CD14-positive monocyte (primary cell): Measurements from ENCODE around the gene ZNF827. TPM values are rescaled to one million over a fixed set of nuclear protein-coding genes. Genes with fewer than 3 reads are reported as not detected.

Experiments used
- DNase-seq, 3 donors: peaks; one replicate each; pipeline ENCODE4 v3.0.0-alpha.2; 2011 to 2022
- H2AFZ ChIP-seq: 2 replicates; pipeline ENCODE4 v1.6.0; 2012; ENCODE audit warnings: mild to moderate bottlenecking, low read depth, low read length, inconsistent platforms; ENCODE audit not compliant: insufficient read depth, poor library complexity, severe bottlenecking
- H3K27ac ChIP-seq, 2 donors: 1 replicate in 1 of 2; 2 replicates in 1 of 2; pipeline ENCODE4 v1.5.1; 2012 to 2013; ENCODE audit warnings: low read length in 2 of 2, control low read depth in 1 of 2, inconsistent platforms in 1 of 2, low read depth in 1 of 2, mild to moderate bottlenecking in 1 of 2
- H3K27me3 ChIP-seq, 2 donors: one replicate each; pipeline versions ENCODE4 v1.6.0 to v1.6.1; 2011 to 2013; ENCODE audit warnings: low read length in 2 of 2; ENCODE audit not compliant: control insufficient read depth in 2 of 2, insufficient read depth in 2 of 2
- H3K36me3 ChIP-seq, 2 donors: replicated peaks in 1 of 2; 1 replicate in 1 of 2; 2 replicates in 1 of 2; pipeline versions ENCODE4 v1.5.1 to v1.6.1; 2012 to 2013; ENCODE audit warnings: low read length in 2 of 2, control low read depth in 1 of 2, inconsistent platforms in 1 of 2, mild to moderate bottlenecking in 1 of 2; ENCODE audit not compliant: insufficient read depth in 2 of 2, control insufficient read depth in 1 of 2
- H3K4me1 ChIP-seq, 2 donors: 1 replicate in 1 of 2; 2 replicates in 1 of 2; pipeline versions ENCODE4 v1.5.1 to v1.6.1; 2012 to 2013; ENCODE audit warnings: low read length in 2 of 2, control low read depth in 1 of 2, inconsistent platforms in 1 of 2, mild to moderate bottlenecking in 1 of 2, moderate library complexity in 1 of 2; ENCODE audit not compliant: insufficient read depth in 2 of 2, control insufficient read depth in 1 of 2
- H3K4me2 ChIP-seq: replicated peaks from 2 replicates; pipeline ENCODE3; 2012; ENCODE audit warnings: low read length, moderate library complexity, mild to moderate bottlenecking; ENCODE audit not compliant: poor library complexity, severe bottlenecking; ENCODE audit errors: extremely low read depth
- H3K4me3 ChIP-seq, 3 experiments: fragments of 200-600 bp in 1 of 3; sonication (generic) in 1 of 3; replicated peaks in 1 of 3; 1 replicate in 2 of 3; 2 replicates in 1 of 3; pipeline ENCODE4 v1.5.1; 2011 to 2013; ENCODE audit warnings: low read length in 3 of 3, mild to moderate bottlenecking in 3 of 3, control low read depth in 2 of 3, low read depth in 2 of 3, inconsistent platforms in 1 of 3, moderate library complexity in 1 of 3
- H3K79me2 ChIP-seq: 2 replicates; pipeline ENCODE4 v1.6.0; 2012; ENCODE audit warnings: mild to moderate bottlenecking, control low read depth, inconsistent platforms, low read length, moderate library complexity; ENCODE audit not compliant: insufficient read depth
- H3K9ac ChIP-seq: 2 replicates; pipeline ENCODE4 v1.6.0; 2017; ENCODE audit warnings: low read length, mild to moderate bottlenecking; ENCODE audit not compliant: insufficient read depth, poor library complexity, severe bottlenecking
- H3K9me3 ChIP-seq, 2 donors: replicated peaks in 1 of 2; 1 replicate in 1 of 2; 2 replicates in 1 of 2; pipeline versions ENCODE4 v1.5.1 to v1.6.1; 2012 to 2013; ENCODE audit warnings: low read length in 2 of 2, control low read depth in 1 of 2; ENCODE audit not compliant: control insufficient read depth in 1 of 2, insufficient read depth in 1 of 2
- H4K20me1 ChIP-seq: 2 replicates; pipeline ENCODE4 v1.6.0; 2012; ENCODE audit warnings: mild to moderate bottlenecking, low read length, control low read depth, moderate library complexity; ENCODE audit not compliant: insufficient read depth
- H3K27ac Mint-ChIP-seq, 7 donors: one replicate each; pipeline ENCODE4 v1.8.0; 2020; ENCODE audit warnings: mild to moderate bottlenecking in 7 of 7, mixed read lengths in 7 of 7, moderate library complexity in 6 of 7, inconsistent platforms in 2 of 7
- H3K27me3 Mint-ChIP-seq, 3 donors: one replicate each; pipeline ENCODE4 v1.8.0; 2021 to 2022; ENCODE audit warnings: low read depth in 3 of 3, mild to moderate bottlenecking in 3 of 3, mixed read lengths in 3 of 3, moderate library complexity in 3 of 3, inconsistent platforms in 1 of 3
- H3K36me3 Mint-ChIP-seq, 2 donors: one replicate each; pipeline ENCODE4 v1.8.0; 2020; ENCODE audit warnings: mixed read lengths in 2 of 2, inconsistent platforms in 1 of 2, mild to moderate bottlenecking in 1 of 2
- H3K4me1 Mint-ChIP-seq: one replicate; pipeline ENCODE4 v1.8.0; 2020; ENCODE audit warnings: mild to moderate bottlenecking, mixed read lengths
- H3K4me3 Mint-ChIP-seq, 2 donors: one replicate each; pipeline ENCODE4 v1.8.0; 2020; ENCODE audit warnings: mild to moderate bottlenecking in 2 of 2, mixed read lengths in 2 of 2, moderate library complexity in 1 of 2
- H3K9me3 Mint-ChIP-seq, 7 donors: one replicate each; pipeline ENCODE4 v1.8.0; 2020 to 2022; ENCODE audit warnings: mixed read lengths in 7 of 7, mild to moderate bottlenecking in 6 of 7, moderate library complexity in 6 of 7, inconsistent platforms in 2 of 7
- CTCF ChIP-seq: fragments of 200-600 bp; IDR thresholded peaks from one replicate; pipeline ENCODE4 v1.8.0; 2022; ENCODE audit warnings: antibody characterized with exemption, mild to moderate bottlenecking
- WGBS: methylation state at CpG from one replicate; pipeline ENCODE4 v1.1.5; 2013; ENCODE audit warnings: missing lambda C conversion rate; ENCODE audit not compliant: insufficient coverage; 5-methylcytosine and 5-hydroxymethylcytosine counted together
- intact Hi-C, 2 donors: fragments of 100-400 bp; cut with micrococcal nuclease; formaldehyde crosslinking; loops; one replicate each; pipeline versions ENCODE4 v1.15.0 to v1.15.1; 2023
- polyA plus RNA-seq, 3 donors: library from polyadenylated mRNA; depleted of rRNA in 1 of 3; unstranded in 2 of 3; stranded (reverse) in 1 of 3; fragments of 300-500 nt in 2 of 3; fragments of >200 nt in 1 of 3; fragmentation: Illumina TruSeq in 2 of 3; gene quantifications; 1 replicate in 2 of 3; 2 replicates in 1 of 3; pipeline ENCODE4 v1.2.3, GENCODE V29; 2012 to 2021

ZNF827 gene
- polyA plus RNA-seq, 3 donors: 0.04 TPM; not detected in 2

- Histone ChIP-seq H3K9me3 (peaks cover 0 to 4% of the 10 kb centered on the region in 2 donors), H3K27ac (no peak overlapping the region), H3K4me2 (no peak overlapping the region), H3K4me3 (no peak overlapping the region), H3K4me1 (peaks cover 18 to 22% of the 10 kb centered on the region in 2 donors), H2AFZ (no peak overlapping the region), H4K20me1 (no peaks in the 10 kb centered on the region), H3K9ac (no peak overlapping the region), H3K27me3 (no peaks in the 10 kb centered on the region), H3K79me2 (no peaks in the 10 kb centered on the region), H3K36me3 (no peaks in the 10 kb centered on the region)
- H3K4me3 Mint-ChIP-seq: no peak overlapping the region
- peaks cover 0 to 3% (median 1%) of the 10 kb centered on the region in 3 donors for H3K27me3 Mint-ChIP-seq
- H3K4me1 Mint-ChIP-seq: peaks cover 21% of the 10 kb centered on the region
- DNase-seq: no peak
- intact Hi-C loops: no loop called here
- peaks cover 0 to 1% of the 10 kb centered on the region in 2 donors for H3K36me3 Mint-ChIP-seq
- TF ChIP-seq CTCF: no peak
- peaks cover 3 to 13% (median 7%) of the 10 kb centered on the region in 7 donors for H3K9me3 Mint-ChIP-seq
- 77% methylated on average over 2 of the region's 5 CpGs for WGBS
- H3K27ac Mint-ChIP-seq: no peak overlapping the region
Observed at GRCh38 chr4:145766273-145766672, 172.3 kb downstream of the ZNF827 start.

- Histone ChIP-seq H3K4me3 (no peak overlapping the region), H3K27ac (no peak overlapping the region), H3K4me1 (no peaks in the 10 kb centered on the region), H4K20me1 (no peaks in the 10 kb centered on the region), H3K36me3 (no peaks in the 10 kb centered on the region), H3K27me3 (no peaks in the 10 kb centered on the region), H3K79me2 (no peaks in the 10 kb centered on the region), H2AFZ (no peak overlapping the region), H3K9ac (no peak overlapping the region), H3K4me2 (no peak overlapping the region), H3K9me3 (peaks cover 0 to 4% of the 10 kb centered on the region in 2 donors)
- DNase-seq: no peak
- Mint-ChIP-seq H3K27ac (no peak overlapping the region), H3K4me1 (peaks cover 3% of the 10 kb centered on the region), H3K36me3 (peaks cover 0 to 3% of the 10 kb centered on the region in 2 donors), H3K4me3 (no peak overlapping the region), H3K27me3 (peaks cover 0 to 3% (median 1%) of the 10 kb centered on the region in 3 donors), H3K9me3 (peaks cover 3 to 13% (median 7%) of the 10 kb centered on the region in 7 donors)
- 100% methylated on average over 1 of the region's 4 CpGs for WGBS
- intact Hi-C loops: no loop called here
- TF ChIP-seq CTCF: no peak
Observed at GRCh38 chr4:145763399-145763798, 175.2 kb downstream of the ZNF827 start.
